Measurements from ENCODE around the gene IGHMBP2. TPM values are rescaled to one million over a fixed set of nuclear protein-coding genes. Genes with fewer than 3 reads are reported as not detected.

Gene IGHMBP2
- total RNA-seq, 1 donor from 2014 or later: 13.2 TPM

GRCh38 chr11:68939583-68940555 is 36.2 kb downstream of the IGHMBP2 start:
- Histone ChIP-seq H3K36me3 (peaks cover 55% of the 10 kb centered on the region), H3K4me1 (peaks cover 3% of the 10 kb centered on the region)

GRCh38 chr11:68940651-68941323 is 37.1 kb downstream of the IGHMBP2 start:
- no peak for TF ChIP-seq CTCF (IDR thresholded peaks at IDR 0.05; ENCODE audit: borderline replicate concordance)
- Histone ChIP-seq H3K9me3 (replicated peaks) (no peaks in the 10 kb centered on the region), H3K36me3 (peaks cover 45% of the 10 kb centered on the region), H3K27me3 (ENCODE audit: low read depth) (no peaks in the 10 kb centered on the region), H3K4me1 (peaks cover 3% of the 10 kb centered on the region), H3K4me3 (no peak overlapping the region), H3K27ac (replicated peaks) (no peak overlapping the region)
- intact Hi-C loops (cut with micrococcal nuclease): no loop called here
- no peak for DNase-seq

More at GRCh38 chr11:68939583-68940555, 36.2 kb downstream of the IGHMBP2 start:
- no peak overlapping the region for H3K27ac ChIP-seq (replicated peaks)
- no peak for DNase-seq
- H3K9me3 ChIP-seq (replicated peaks): no peaks in the 10 kb centered on the region
- intact Hi-C loops (cut with micrococcal nuclease): no loop called here
- TF ChIP-seq CTCF (IDR thresholded peaks at IDR 0.05; ENCODE audit: borderline replicate concordance): no peak
- H3K27me3 ChIP-seq (ENCODE audit: low read depth): no peaks in the 10 kb centered on the region
- H3K4me3 ChIP-seq: no peak overlapping the region

GRCh38 chr11:68941324-68942094 is 37.8 kb downstream of the IGHMBP2 start:
- H3K4me1 ChIP-seq: peaks cover 5% of the 10 kb centered on the region
- no peaks in the 10 kb centered on the region for H3K9me3 ChIP-seq (replicated peaks)
- peaks cover 38% of the 10 kb centered on the region for H3K36me3 ChIP-seq
- no peak for DNase-seq
- H3K4me3 ChIP-seq: no peak overlapping the region
- intact Hi-C loops (cut with micrococcal nuclease): no loop called here
- H3K27ac ChIP-seq (replicated peaks): no peak overlapping the region
- H3K27me3 ChIP-seq (ENCODE audit: low read depth): no peaks in the 10 kb centered on the region
- no peak for TF ChIP-seq CTCF (IDR thresholded peaks at IDR 0.05; ENCODE audit: borderline replicate concordance)

GRCh38 chr11:68942095-68942620 is 38.5 kb downstream of the IGHMBP2 start:
- H3K9me3 ChIP-seq (replicated peaks): no peaks in the 10 kb centered on the region
- H3K27me3 ChIP-seq (ENCODE audit: low read depth): no peaks in the 10 kb centered on the region
- H3K36me3 ChIP-seq: peaks cover 32% of the 10 kb centered on the region
- no peak overlapping the region for H3K4me3 ChIP-seq
- intact Hi-C loops (cut with micrococcal nuclease): no loop called here
- no peak overlapping the region for H3K27ac ChIP-seq (replicated peaks)
- TF ChIP-seq CTCF (IDR thresholded peaks at IDR 0.05; ENCODE audit: borderline replicate concordance): no peak
- peaks cover 12% of the 10 kb centered on the region for H3K4me1 ChIP-seq
- no peak for DNase-seq

GRCh38 chr11:68942751-68943271 is 39.1 kb downstream of the IGHMBP2 start:
- no peak for TF ChIP-seq CTCF (IDR thresholded peaks at IDR 0.05; ENCODE audit: borderline replicate concordance)
- Histone ChIP-seq H3K4me3 (no peak overlapping the region), H3K36me3 (peaks cover 25% of the 10 kb centered on the region), H3K27me3 (ENCODE audit: low read depth) (no peaks in the 10 kb centered on the region), H3K4me1 (peaks cover 12% of the 10 kb centered on the region), H3K27ac (replicated peaks) (no peak overlapping the region), H3K9me3 (replicated peaks) (no peaks in the 10 kb centered on the region)
- DNase-seq: no peak
- intact Hi-C loops (cut with micrococcal nuclease): no loop called here

Measured in left ventricle myocardium inferior (tissue), 1 donor.